ENCODE results near the gene HELZ. TPM values are rescaled to one million over a fixed set of nuclear protein-coding genes. Genes with fewer than 3 reads are reported as not detected.

The HELZ gene
- total RNA-seq, 6 donors from 2014 or later, result 52.1 to 166 (median 60.8) TPM

GRCh38 chr17:67266496-67266895, 21.5 kb upstream of the HELZ start:
- H3K36me3 ChIP-seq, result no peaks in the 10 kb centered on the region
- ATAC-seq (ENCODE audit: low FRiP score in 2 of 2) (no peak), DNase-seq (no peak)
- no peaks in the 10 kb centered on the region for H3K27me3 ChIP-seq
- H3K4me3 ChIP-seq, result no peak overlapping the region
- peaks cover 0 to 6% (median 0%) of the 10 kb centered on the region in 4 donors for H3K4me1 ChIP-seq
- 87 to 90% methylated on average over 7 of the region's 7 CpGs for WGBS, 2 donors
- TF ChIP-seq POLR2A (IDR thresholded peaks at IDR 0.05), result no peak
- TF ChIP-seq CTCF (IDR thresholded peaks at IDR 0.05), result no peak
- no peak for TF ChIP-seq POLR2AphosphoS5 (IDR thresholded peaks at IDR 0.05)
- no peak for TF ChIP-seq EP300 (IDR thresholded peaks at IDR 0.05)
- H3K9me3 ChIP-seq, result no peaks in the 10 kb centered on the region
- no peak overlapping the region for H3K27ac ChIP-seq

- 90 to 91% methylated on average over 4 of the region's 4 CpGs for WGBS, 2 donors
- Histone ChIP-seq H3K4me3 (no peak overlapping the region), H3K4me1 (peaks cover 4 to 9% (median 6%) of the 10 kb centered on the region in 4 donors), H3K27ac (no peak overlapping the region), H3K36me3 (no peaks in the 10 kb centered on the region), H3K9me3 (no peaks in the 10 kb centered on the region), H3K27me3 (no peaks in the 10 kb centered on the region)
- TF ChIP-seq CTCF (IDR thresholded peaks at IDR 0.05) (no peak), POLR2A (IDR thresholded peaks at IDR 0.05) (no peak), EP300 (IDR thresholded peaks at IDR 0.05) (no peak), POLR2AphosphoS5 (IDR thresholded peaks at IDR 0.05) (no peak)
- DNase-seq (no peak), ATAC-seq (ENCODE audit: low FRiP score in 2 of 2) (no peak)
Measured at GRCh38 chr17:67265436-67266019, 20.5 kb upstream of the HELZ start.

GRCh38 chr17:67262435-67263117, 17.6 kb upstream of the HELZ start:
- Histone ChIP-seq H3K4me3 (no peak overlapping the region), H3K9me3 (no peaks in the 10 kb centered on the region), H3K27me3 (no peaks in the 10 kb centered on the region), H3K36me3 (no peaks in the 10 kb centered on the region), H3K4me1 (peaks cover 19 to 31% (median 26%) of the 10 kb centered on the region in 4 donors), H3K27ac (no peak overlapping the region)
- 83 to 85% methylated on average over 7 of the region's 7 CpGs for WGBS, 2 donors
- DNase-seq (no peak), ATAC-seq (ENCODE audit: low FRiP score in 2 of 2) (no peak)
- TF ChIP-seq EP300 (IDR thresholded peaks at IDR 0.05), result no peak
- TF ChIP-seq POLR2A (IDR thresholded peaks at IDR 0.05), result peak in 1 of 4 donors; percentile 13
- TF ChIP-seq CTCF (IDR thresholded peaks at IDR 0.05), result no peak

GRCh38 chr17:67260170-67260987, 15.4 kb upstream of the HELZ start:
- TF ChIP-seq EP300 (IDR thresholded peaks at IDR 0.05) (no peak), POLR2A (IDR thresholded peaks at IDR 0.05) (peak in 1 of 4 donors; percentile 41), CTCF (IDR thresholded peaks at IDR 0.05) (no peak), POLR2AphosphoS5 (IDR thresholded peaks at IDR 0.05) (peak; percentile 31 to 39)
- H3K36me3 ChIP-seq, result no peaks in the 10 kb centered on the region
- ATAC-seq (ENCODE audit: low FRiP score in 2 of 2) (peak; percentile 76 to 89), DNase-seq (peak in 1 of 2 donors; percentile 49)
- no peaks in the 10 kb centered on the region for H3K9me3 ChIP-seq
- H3K4me3 ChIP-seq, result peak overlapping the region in 1 of 4 donors; percentile 8
- peak overlapping the region; percentile 71 to 83 (median 76) for H3K27ac ChIP-seq
- WGBS, 2 donors, result 35 to 47% methylated on average over 14 of the region's 14 CpGs
- H3K27me3 ChIP-seq, result no peaks in the 10 kb centered on the region
- peaks cover 23 to 36% (median 31%) of the 10 kb centered on the region in 4 donors for H3K4me1 ChIP-seq
